ENCODE data around the gene TIMP2. TPM values are rescaled to one million over a fixed set of nuclear protein-coding genes. Genes with fewer than 3 reads are reported as not detected.
"Not testable (repeated sequence)": the region's sequence is repeated elsewhere in the genome, so short reads cannot be mapped to it uniquely, and the experiment has no call there.

The TIMP2 gene
- total RNA-seq, 1 donor from 2014 or later = 318 TPM

- Histone ChIP-seq H3K36me3 (peaks cover 23% of the 10 kb centered on the region), H3K4me3 (no peak overlapping the region), H3K9me3 (no peaks in the 10 kb centered on the region), H3K27ac (no peak overlapping the region), H3K4me1 (peaks cover 14% of the 10 kb centered on the region), H3K27me3 (no peaks in the 10 kb centered on the region)
- TF ChIP-seq, protein P1, sequence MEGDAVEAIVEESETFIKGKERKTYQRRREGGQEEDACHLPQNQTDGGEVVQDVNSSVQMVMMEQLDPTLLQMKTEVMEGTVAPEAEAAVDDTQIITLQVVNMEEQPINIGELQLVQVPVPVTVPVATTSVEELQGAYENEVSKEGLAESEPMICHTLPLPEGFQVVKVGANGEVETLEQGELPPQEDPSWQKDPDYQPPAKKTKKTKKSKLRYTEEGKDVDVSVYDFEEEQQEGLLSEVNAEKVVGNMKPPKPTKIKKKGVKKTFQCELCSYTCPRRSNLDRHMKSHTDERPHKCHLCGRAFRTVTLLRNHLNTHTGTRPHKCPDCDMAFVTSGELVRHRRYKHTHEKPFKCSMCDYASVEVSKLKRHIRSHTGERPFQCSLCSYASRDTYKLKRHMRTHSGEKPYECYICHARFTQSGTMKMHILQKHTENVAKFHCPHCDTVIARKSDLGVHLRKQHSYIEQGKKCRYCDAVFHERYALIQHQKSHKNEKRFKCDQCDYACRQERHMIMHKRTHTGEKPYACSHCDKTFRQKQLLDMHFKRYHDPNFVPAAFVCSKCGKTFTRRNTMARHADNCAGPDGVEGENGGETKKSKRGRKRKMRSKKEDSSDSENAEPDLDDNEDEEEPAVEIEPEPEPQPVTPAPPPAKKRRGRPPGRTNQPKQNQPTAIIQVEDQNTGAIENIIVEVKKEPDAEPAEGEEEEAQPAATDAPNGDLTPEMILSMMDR (IDR thresholded peaks at IDR 0.05) = no peak
- no peak for DNase-seq
- intact Hi-C loops (cut with DNase I) = no loop called here
- ATAC-seq = peak; percentile 25
These were observed 49.7 kb downstream of the TIMP2 start for GRCh38 chr17:78875363-78876093.

GRCh38 chr17:78873519-78874340 is 51.5 kb downstream of the TIMP2 start:
- TF ChIP-seq, protein P1 (IDR thresholded peaks at IDR 0.05) = no peak
- intact Hi-C loops (cut with DNase I) = no loop called here
- Histone ChIP-seq H3K27me3 (no peaks in the 10 kb centered on the region), H3K36me3 (peaks cover 40% of the 10 kb centered on the region), H3K4me1 (peaks cover 6% of the 10 kb centered on the region), H3K9me3 (no peaks in the 10 kb centered on the region), H3K27ac (no peak overlapping the region), H3K4me3 (no peak overlapping the region)
- ATAC-seq (no peak), DNase-seq (no peak)

GRCh38 chr17:78872486-78872885 is 52.7 kb downstream of the TIMP2 start:
- no peak overlapping the region for H3K27ac ChIP-seq
- ATAC-seq = no peak

DNA sequence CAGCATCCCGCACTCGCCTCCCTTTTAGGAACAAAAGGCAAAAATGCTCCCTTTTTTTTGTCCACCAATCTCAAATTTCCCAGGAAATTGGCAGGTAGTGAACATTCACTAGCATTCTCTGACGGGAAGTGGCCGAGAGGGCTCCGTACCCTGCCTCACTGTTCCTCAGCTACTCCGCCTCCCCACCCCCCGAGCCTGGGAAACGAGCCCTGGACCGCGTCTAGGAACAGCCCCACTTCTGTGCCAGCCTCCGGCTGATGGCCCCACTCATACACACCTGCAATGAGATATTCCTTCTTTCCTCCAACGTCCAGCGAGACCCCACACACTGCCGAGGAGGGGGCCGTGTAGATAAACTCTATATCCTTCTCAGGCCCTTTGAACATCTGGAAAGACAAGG is 54.6 kb downstream of the TIMP2 start:
- Histone ChIP-seq H3K4me3 (no peak overlapping the region), H3K27ac (no peak overlapping the region), H3K36me3 (peaks cover 44% of the 10 kb centered on the region), H3K27me3 (no peaks in the 10 kb centered on the region), H3K9me3 (no peaks in the 10 kb centered on the region), H3K4me1 (peaks cover 10% of the 10 kb centered on the region)
- no peak for ATAC-seq
- TF ChIP-seq, protein P1 (IDR thresholded peaks at IDR 0.05) = no peak
- intact Hi-C loops (cut with DNase I) = no loop called here
- no peak for DNase-seq

More at GRCh38 chr17:78872486-78872885, 52.7 kb downstream of the TIMP2 start:
- intact Hi-C loops (cut with DNase I) = no loop called here
- Histone ChIP-seq H3K36me3 (peaks cover 44% of the 10 kb centered on the region), H3K4me1 (peaks cover 6% of the 10 kb centered on the region), H3K27me3 (no peaks in the 10 kb centered on the region), H3K9me3 (no peaks in the 10 kb centered on the region), H3K4me3 (no peak overlapping the region)
- TF ChIP-seq, protein P1 (IDR thresholded peaks at IDR 0.05) = no peak
- DNase-seq = no peak

- H3K4me3 ChIP-seq = no peak overlapping the region
- intact Hi-C loops (cut with DNase I) = no loop called here
- H3K27ac ChIP-seq = no peak overlapping the region
- H3K36me3 ChIP-seq = peaks cover 48% of the 10 kb centered on the region
- DNase-seq (no peak), ATAC-seq (no peak)
- no peaks in the 10 kb centered on the region for H3K27me3 ChIP-seq
- TF ChIP-seq, protein P1 (IDR thresholded peaks at IDR 0.05) = no peak
- peaks cover 4% of the 10 kb centered on the region for H3K4me1 ChIP-seq
- H3K9me3 ChIP-seq = no peaks in the 10 kb centered on the region
These were observed 56.8 kb downstream of the TIMP2 start for GRCh38 chr17:78868391-78868790.

DNA sequence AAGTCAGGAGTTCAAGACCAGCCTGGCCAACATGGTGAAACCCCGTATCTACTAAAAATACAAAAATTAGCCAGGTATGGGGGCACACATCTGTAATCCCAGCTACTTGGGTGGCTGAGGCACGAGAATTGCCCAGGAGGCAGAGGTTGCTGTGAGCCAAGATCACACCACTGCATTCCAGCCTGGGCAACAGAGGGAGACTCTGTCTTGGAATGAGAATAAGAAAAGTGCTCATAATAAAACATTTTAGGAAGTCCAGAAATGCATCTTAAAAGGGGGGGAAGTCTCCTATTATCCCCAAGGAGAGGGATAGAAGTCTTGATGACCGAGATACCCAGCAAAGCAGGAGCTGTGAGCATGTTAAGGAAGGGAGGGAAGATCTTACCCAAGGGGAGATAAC is 58.1 kb downstream of the TIMP2 start:
- DNase-seq; H3K4me1 ChIP-seq; intact Hi-C loops (cut with DNase I); H3K9me3 ChIP-seq; H3K27me3 ChIP-seq; ATAC-seq; H3K27ac ChIP-seq; H3K4me3 ChIP-seq: not testable (repeated sequence)
- peaks cover 41% of the 10 kb centered on the region for H3K36me3 ChIP-seq
